Lower lobe of right lung (tissue), 2 donors: ENCODE data around the gene MSI2. TPM values are rescaled to one million over a fixed set of nuclear protein-coding genes. Genes with fewer than 3 reads are reported as not detected.

Experiments used
- ATAC-seq, 2 donors: fragments of 200-7000 bp; cut with Tn5 transposase; one replicate each; pipeline ENCODE4 v1.9.1; 2020 to 2022; ENCODE audit warnings: mild to moderate bottlenecking in 2 of 2, moderate library complexity in 2 of 2
- DNase-seq: peaks from one replicate; pipeline ENCODE4 v3.0.0-alpha.2; 2020
- H3K27ac ChIP-seq: fragments of 200-600 bp; one replicate; pipeline ENCODE4 v1.8.0; 2022
- H3K27me3 ChIP-seq: fragments of 200-600 bp; one replicate; pipeline ENCODE4 v1.8.0; 2022; ENCODE audit warnings: low read depth
- H3K36me3 ChIP-seq: fragments of 200-600 bp; one replicate; pipeline ENCODE4 v1.8.0; 2022; ENCODE audit warnings: mild to moderate bottlenecking
- H3K4me1 ChIP-seq: fragments of 200-600 bp; one replicate; pipeline ENCODE4 v1.8.0; 2022
- H3K4me3 ChIP-seq: fragments of 200-600 bp; one replicate; pipeline ENCODE4 v1.8.0; 2022; ENCODE audit warnings: mild to moderate bottlenecking
- H3K9me3 ChIP-seq: fragments of 200-600 bp; one replicate; pipeline ENCODE4 v1.8.0; 2022
- intact Hi-C: fragments of 100-400 bp; cut with DNase I; formaldehyde crosslinking; loops from one replicate; pipeline ENCODE4 v1.11.0; 2022
- total RNA-seq: library from RNA; stranded (reverse); fragmentation: NEBNext Ultra II Directional; extraction: Animal tissue kit (Norgen Biotek cat#: 25700); gene quantifications from one replicate; pipeline ENCODE4 v1.2.1, GENCODE V29; 2021
- TF ChIP-seq, protein P1 (sequence below): fragments of 200-600 bp; IDR thresholded peaks from one replicate; pipeline ENCODE4 v1.8.0; 2022; ENCODE audit warnings: antibody characterized with exemption, mild to moderate bottlenecking
- donor health status: DM: no; HTN: yes; CAD: no; lungs with severe emphysema.

The MSI2 gene
- total RNA-seq, 1 donor from 2014 or later: 43.9 TPM

DNA sequence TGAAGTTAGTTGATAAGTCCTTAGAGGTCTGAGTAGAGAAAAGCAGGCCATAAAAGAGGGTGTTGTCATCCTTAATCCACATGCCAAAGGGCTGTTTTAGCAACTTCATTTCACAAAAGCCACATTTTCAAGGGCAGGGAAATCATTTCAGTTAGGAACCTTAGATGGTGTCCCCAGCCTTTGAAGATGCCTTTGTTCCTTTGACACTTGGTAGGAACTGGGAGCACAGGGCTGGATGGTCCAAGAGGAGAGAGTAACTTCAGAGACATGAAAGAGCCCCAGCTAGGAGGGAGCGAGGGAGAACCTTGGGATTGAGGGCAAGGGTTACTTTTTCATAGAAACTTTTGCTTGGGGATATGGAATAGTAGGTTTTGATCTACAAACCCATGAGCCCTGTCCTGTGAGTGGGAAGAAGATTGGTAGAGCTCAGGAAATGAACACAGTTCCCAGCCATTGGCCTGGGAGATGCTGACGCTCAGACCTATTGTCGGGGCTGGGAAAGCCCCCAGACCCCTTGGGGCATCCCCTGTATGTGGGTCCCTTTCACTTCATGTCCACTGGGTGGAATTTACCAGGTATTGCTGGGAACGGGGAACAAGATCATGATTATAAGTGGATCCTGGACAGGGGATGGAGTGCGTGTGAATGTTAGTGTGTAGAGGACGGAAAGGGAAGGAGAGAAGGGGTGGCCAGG, 18.9 kb downstream of the MSI2 start:
- intact Hi-C loops: no loop called here

GRCh38 chr17:57276621-57277020, 20.3 kb downstream of the MSI2 start:
- TF ChIP-seq, protein P1, sequence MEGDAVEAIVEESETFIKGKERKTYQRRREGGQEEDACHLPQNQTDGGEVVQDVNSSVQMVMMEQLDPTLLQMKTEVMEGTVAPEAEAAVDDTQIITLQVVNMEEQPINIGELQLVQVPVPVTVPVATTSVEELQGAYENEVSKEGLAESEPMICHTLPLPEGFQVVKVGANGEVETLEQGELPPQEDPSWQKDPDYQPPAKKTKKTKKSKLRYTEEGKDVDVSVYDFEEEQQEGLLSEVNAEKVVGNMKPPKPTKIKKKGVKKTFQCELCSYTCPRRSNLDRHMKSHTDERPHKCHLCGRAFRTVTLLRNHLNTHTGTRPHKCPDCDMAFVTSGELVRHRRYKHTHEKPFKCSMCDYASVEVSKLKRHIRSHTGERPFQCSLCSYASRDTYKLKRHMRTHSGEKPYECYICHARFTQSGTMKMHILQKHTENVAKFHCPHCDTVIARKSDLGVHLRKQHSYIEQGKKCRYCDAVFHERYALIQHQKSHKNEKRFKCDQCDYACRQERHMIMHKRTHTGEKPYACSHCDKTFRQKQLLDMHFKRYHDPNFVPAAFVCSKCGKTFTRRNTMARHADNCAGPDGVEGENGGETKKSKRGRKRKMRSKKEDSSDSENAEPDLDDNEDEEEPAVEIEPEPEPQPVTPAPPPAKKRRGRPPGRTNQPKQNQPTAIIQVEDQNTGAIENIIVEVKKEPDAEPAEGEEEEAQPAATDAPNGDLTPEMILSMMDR: no peak
- Histone ChIP-seq H3K9me3 (no peaks in the 10 kb centered on the region), H3K4me1 (no peaks in the 10 kb centered on the region), H3K27ac (no peak overlapping the region), H3K27me3 (no peaks in the 10 kb centered on the region), H3K4me3 (no peak overlapping the region), H3K36me3 (no peaks in the 10 kb centered on the region)
- ATAC-seq (no peak), DNase-seq (no peak)
- intact Hi-C loops: no loop called here

More for the DNA sequence above, 18.9 kb downstream of the MSI2 start:
- no peaks in the 10 kb centered on the region for H3K4me1 ChIP-seq
- H3K36me3 ChIP-seq: no peaks in the 10 kb centered on the region
- H3K9me3 ChIP-seq: no peaks in the 10 kb centered on the region
- DNase-seq (no peak), ATAC-seq (no peak)
- no peaks in the 10 kb centered on the region for H3K27me3 ChIP-seq
- TF ChIP-seq, protein P1: no peak
- H3K4me3 ChIP-seq: no peak overlapping the region
- no peak overlapping the region for H3K27ac ChIP-seq

- DNase-seq (no peak), ATAC-seq (no peak)
- TF ChIP-seq, protein P1: no peak
- H3K27me3 ChIP-seq: no peaks in the 10 kb centered on the region
- no peaks in the 10 kb centered on the region for H3K9me3 ChIP-seq
- no peak overlapping the region for H3K4me3 ChIP-seq
- no peaks in the 10 kb centered on the region for H3K4me1 ChIP-seq
- intact Hi-C loops: no loop called here
- H3K36me3 ChIP-seq: no peaks in the 10 kb centered on the region
- no peak overlapping the region for H3K27ac ChIP-seq
Observed at GRCh38 chr17:57277923-57278604, 21.7 kb downstream of the MSI2 start.

DNA sequence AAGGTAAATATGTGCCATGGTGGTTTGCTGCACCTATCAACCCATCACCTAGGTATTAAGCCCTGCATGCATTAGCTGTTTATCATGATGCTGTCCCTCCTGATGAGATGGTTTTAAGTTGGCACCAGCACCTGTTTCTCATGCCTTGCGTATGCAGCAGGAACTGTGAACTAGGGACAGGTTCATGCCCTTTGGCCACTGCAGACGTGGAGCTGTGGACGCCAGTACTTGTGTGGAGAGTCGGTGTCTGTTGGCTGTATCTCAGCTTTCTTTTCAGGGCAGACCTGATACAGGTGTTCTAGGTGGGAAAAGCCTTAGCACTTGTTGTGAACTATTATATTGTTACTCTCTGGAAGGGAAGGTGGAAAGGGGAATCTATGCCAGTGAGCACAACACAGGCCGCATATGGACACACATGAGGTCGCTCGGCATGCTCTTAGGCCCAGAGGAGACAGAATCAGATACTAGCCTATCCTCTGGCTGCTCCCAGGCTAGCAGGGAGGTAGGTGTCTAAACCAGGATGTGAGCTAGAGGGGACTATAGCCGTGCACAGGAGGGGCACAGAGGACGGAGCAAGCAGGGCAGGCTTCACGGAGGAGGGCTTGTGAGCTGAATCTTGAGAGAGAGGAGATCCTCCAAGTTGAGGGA, 22.5 kb downstream of the MSI2 start:
- no peaks in the 10 kb centered on the region for H3K4me1 ChIP-seq
- H3K27me3 ChIP-seq: no peaks in the 10 kb centered on the region
- H3K9me3 ChIP-seq: no peaks in the 10 kb centered on the region
- TF ChIP-seq, protein P1: no peak
- ATAC-seq (no peak), DNase-seq (no peak)
- no peak overlapping the region for H3K4me3 ChIP-seq
- intact Hi-C loops: no loop called here
- no peak overlapping the region for H3K27ac ChIP-seq
- no peaks in the 10 kb centered on the region for H3K36me3 ChIP-seq

DNA sequence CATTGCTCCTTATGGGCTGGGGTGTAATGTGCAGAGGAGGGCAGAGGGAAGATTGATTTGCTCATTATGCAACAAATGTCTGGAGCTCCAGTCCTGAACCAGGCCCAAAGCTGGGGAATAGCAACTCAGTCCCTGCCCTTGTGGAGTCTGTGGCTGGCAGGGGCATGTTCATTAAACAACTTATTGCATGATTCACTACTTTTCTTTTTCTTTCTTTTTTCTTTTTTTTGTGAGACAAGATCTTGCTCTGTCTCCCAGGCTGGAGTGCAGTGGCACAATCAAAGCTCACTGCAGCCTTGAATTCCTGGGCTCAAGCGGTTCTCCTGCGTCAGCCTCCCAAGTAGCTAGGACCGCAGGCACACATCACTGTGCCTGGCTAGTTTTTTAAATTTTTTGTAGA, 23.1 kb downstream of the MSI2 start:
- DNase-seq: no peak
- Histone ChIP-seq H3K27me3 (no peaks in the 10 kb centered on the region), H3K9me3 (no peaks in the 10 kb centered on the region), H3K27ac (no peak overlapping the region), H3K36me3 (no peaks in the 10 kb centered on the region), H3K4me3 (no peak overlapping the region), H3K4me1 (no peaks in the 10 kb centered on the region)
- TF ChIP-seq, protein P1: no peak
- intact Hi-C loops: no loop called here
- no peak for ATAC-seq
